AG09319 (cell line): ENCODE measurements around the gene STARD4.

Experiments used
- DNase-seq: peaks from one replicate; pipeline ENCODE4 v3.0.0-alpha.2; 2010; ENCODE audit warnings: low read depth; ENCODE audit errors: extremely low read depth
- TF ChIP-seq, protein P1 (sequence below): IDR thresholded peaks from 2 replicates; pipeline ENCODE4 v1.5.1; 2011; ENCODE audit warnings: low read depth, mild to moderate bottlenecking, inconsistent platforms, low read length, moderate library complexity

STARD4 gene

DNA sequence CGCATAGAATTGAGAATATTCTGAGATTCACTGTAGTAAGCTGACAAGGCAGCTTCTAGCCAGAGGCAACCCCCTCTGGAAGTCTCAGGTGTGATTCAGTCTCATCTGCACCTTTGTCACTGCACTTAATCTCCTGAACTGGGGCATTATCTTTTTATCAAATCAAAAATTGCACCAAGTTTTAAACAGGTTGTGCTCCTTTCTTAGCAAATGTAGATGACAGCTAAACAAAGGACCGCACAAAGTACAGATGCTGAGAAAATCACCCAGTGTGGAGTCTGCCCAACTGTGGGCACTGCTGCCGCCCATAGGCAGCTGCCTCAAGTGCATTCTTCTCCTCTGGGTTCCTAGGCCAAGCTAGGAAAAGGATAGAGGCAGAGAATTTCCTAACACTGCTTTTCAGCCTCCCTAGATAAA, 51.1 kb downstream of the STARD4 start:
- TF ChIP-seq, protein P1, sequence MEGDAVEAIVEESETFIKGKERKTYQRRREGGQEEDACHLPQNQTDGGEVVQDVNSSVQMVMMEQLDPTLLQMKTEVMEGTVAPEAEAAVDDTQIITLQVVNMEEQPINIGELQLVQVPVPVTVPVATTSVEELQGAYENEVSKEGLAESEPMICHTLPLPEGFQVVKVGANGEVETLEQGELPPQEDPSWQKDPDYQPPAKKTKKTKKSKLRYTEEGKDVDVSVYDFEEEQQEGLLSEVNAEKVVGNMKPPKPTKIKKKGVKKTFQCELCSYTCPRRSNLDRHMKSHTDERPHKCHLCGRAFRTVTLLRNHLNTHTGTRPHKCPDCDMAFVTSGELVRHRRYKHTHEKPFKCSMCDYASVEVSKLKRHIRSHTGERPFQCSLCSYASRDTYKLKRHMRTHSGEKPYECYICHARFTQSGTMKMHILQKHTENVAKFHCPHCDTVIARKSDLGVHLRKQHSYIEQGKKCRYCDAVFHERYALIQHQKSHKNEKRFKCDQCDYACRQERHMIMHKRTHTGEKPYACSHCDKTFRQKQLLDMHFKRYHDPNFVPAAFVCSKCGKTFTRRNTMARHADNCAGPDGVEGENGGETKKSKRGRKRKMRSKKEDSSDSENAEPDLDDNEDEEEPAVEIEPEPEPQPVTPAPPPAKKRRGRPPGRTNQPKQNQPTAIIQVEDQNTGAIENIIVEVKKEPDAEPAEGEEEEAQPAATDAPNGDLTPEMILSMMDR: peak; percentile 63
- DNase-seq: no peak

- TF ChIP-seq, protein P1: no peak
Measured at GRCh38 chr5:111454776-111455175, 57.6 kb downstream of the STARD4 start.

GRCh38 chr5:111454198-111454622, 58.1 kb downstream of the STARD4 start:
- TF ChIP-seq, protein P1: no peak
- peak; percentile 5 for DNase-seq

More at GRCh38 chr5:111454776-111455175, 57.6 kb downstream of the STARD4 start:
- DNase-seq: no peak

- TF ChIP-seq, protein P1: no peak
Measured at GRCh38 chr5:111453747-111454146, 58.6 kb downstream of the STARD4 start.

DNA sequence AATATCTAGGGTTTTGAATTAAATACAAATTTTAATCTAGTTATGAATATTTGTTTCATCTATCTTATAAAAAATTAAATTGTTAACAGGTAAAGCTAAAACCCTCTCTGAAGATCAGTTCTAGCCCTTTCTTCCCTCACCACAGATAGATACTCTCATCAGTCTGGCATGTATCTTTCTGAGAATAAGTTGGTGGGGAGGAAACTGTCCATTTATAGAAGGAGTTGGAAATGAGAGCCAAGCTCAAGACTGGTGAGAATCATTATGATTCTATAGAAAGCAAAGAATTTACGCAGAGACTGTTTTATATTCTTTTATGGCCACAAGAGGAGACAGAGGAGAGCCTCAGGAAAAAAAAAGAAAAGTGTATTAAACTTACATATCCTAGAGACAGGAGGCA, 59.0 kb downstream of the STARD4 start:
- TF ChIP-seq, protein P1: no peak
- no peak for DNase-seq

More at GRCh38 chr5:111453747-111454146, 58.6 kb downstream of the STARD4 start:
- no peak for DNase-seq

DNA sequence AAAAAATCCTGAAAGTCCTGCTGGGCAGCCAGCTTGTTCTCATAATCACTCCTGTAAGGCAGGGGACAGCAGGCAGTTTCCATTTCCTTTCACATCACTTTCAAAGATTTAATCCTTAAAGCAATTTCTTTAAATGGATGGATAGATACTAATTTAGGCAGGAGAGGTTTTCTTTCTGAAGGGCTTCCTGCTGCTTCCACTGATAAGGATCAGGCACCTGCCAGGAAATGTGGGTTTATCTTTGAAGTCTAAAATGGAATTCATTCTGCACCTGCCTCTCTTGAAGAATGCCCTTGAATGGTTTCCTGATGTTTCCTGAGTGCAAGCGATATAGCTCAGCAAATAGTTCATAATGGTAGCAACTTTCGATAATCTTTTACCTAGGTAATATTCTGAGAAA, 64.5 kb downstream of the STARD4 start:
- DNase-seq: no peak
- TF ChIP-seq, protein P1: no peak

GRCh38 chr5:111447099-111447498, 65.2 kb downstream of the STARD4 start:
- DNase-seq: no peak

More at GRCh38 chr5:111447099-111447498, 65.2 kb downstream of the STARD4 start:
- TF ChIP-seq, protein P1: no peak
